C4-2B (cell line): ENCODE measurements around the gene FGD4.

Source experiments
- CTCF ChIP-seq: fragments of 450-650 bp; conservative IDR thresholded peaks from 2 replicates; pipeline ENCODE4 v1.5.1; 2017; ENCODE audit warnings: mild to moderate bottlenecking
- ZFX ChIP-seq: fragments of 450-650 bp; IDR thresholded peaks from 2 replicates; pipeline ENCODE4 v1.6.1; 2017

- TF ChIP-seq CTCF (no peak), ZFX (no peak)
Observed at GRCh38 chr12:32466187-32466586, 66.8 kb downstream of the FGD4 start.
